IPS-NIHi7 (cell line): ENCODE measurements around the gene PATJ.
"Not testable (repeated sequence)": the region's sequence is repeated elsewhere in the genome, so short reads cannot be mapped to it uniquely, and the experiment has no call there.

Source experiments
- DNase-seq: peaks from one replicate; pipeline ENCODE4 v3.0.0; 2012; ENCODE audit warnings: mixed read lengths; ENCODE audit errors: extremely low spot score

The PATJ gene

GRCh38 chr1:61743716-61744580 lies 1.7 kb downstream of the PATJ start:
- no peak for DNase-seq

GRCh38 chr1:61746813-61747212 lies 4.5 kb downstream of the PATJ start:
- no peak for DNase-seq

- no peak for DNase-seq
Observed at GRCh38 chr1:61748566-61748965, 6.3 kb downstream of the PATJ start.

GRCh38 chr1:61749574-61749973 lies 7.3 kb downstream of the PATJ start:
- DNase-seq, result no peak

GRCh38 chr1:61752921-61753389 lies 10.7 kb downstream of the PATJ start:
- DNase-seq, result no peak

- no peak for DNase-seq
Observed at GRCh38 chr1:61753998-61754508, 11.8 kb downstream of the PATJ start.

GRCh38 chr1:61754545-61754944 lies 12.3 kb downstream of the PATJ start:
- no peak for DNase-seq

GRCh38 chr1:61756773-61757172 lies 14.5 kb downstream of the PATJ start:
- DNase-seq, result no peak

GRCh38 chr1:61757950-61758349 lies 15.7 kb downstream of the PATJ start:
- DNase-seq, result no peak

GRCh38 chr1:61770131-61770530 lies 27.9 kb downstream of the PATJ start:
- no peak for DNase-seq

GRCh38 chr1:61776091-61776490 lies 33.8 kb downstream of the PATJ start:
- no peak for DNase-seq

GRCh38 chr1:61779231-61779630 lies 37.0 kb downstream of the PATJ start:
- DNase-seq, result no peak

GRCh38 chr1:61781151-61781550 lies 38.9 kb downstream of the PATJ start:
- no peak for DNase-seq

GRCh38 chr1:61782771-61783170 lies 40.5 kb downstream of the PATJ start:
- no peak for DNase-seq

- no peak for DNase-seq
Observed at GRCh38 chr1:61784726-61785125, 42.4 kb downstream of the PATJ start.

- no peak for DNase-seq
Observed at GRCh38 chr1:61790837-61791236, 48.6 kb downstream of the PATJ start.

GRCh38 chr1:61797045-61797755 lies 54.9 kb downstream of the PATJ start:
- DNase-seq, result no peak

GRCh38 chr1:61801047-61801446 lies 58.8 kb downstream of the PATJ start:
- not testable (repeated sequence) for DNase-seq

GRCh38 chr1:61807606-61808140 lies 65.4 kb downstream of the PATJ start:
- DNase-seq, result no peak

GRCh38 chr1:61808321-61808720 lies 66.0 kb downstream of the PATJ start:
- no peak for DNase-seq

- no peak for DNase-seq
Observed at GRCh38 chr1:61808968-61809367, 66.7 kb downstream of the PATJ start.

- no peak for DNase-seq
Observed at GRCh38 chr1:61812916-61813315, 70.6 kb downstream of the PATJ start.

- no peak for DNase-seq
Observed at GRCh38 chr1:61816191-61816590, 73.9 kb downstream of the PATJ start.
